ENCODE results near the gene ANO7.

The ANO7 gene

GRCh38 chr2:241188361-241189092 lies at the start of gene ANO7:
ANO7 (plus strand) TSS chr2:241188677; CDS start chr2:241190064, 1,387 bp downstream.
- no peak for DNase-seq (ENCODE audit: low read depth in 2 of 2)

GRCh38 chr2:241139531-241140444 lies 48.7 kb upstream of the ANO7 start:
- DNase-seq (ENCODE audit: low read depth in 2 of 2) = no peak

- no peak for DNase-seq (ENCODE audit: low read depth in 2 of 2)
Measured at GRCh38 chr2:241140445-241140840, 48.0 kb upstream of the ANO7 start.

- DNase-seq (ENCODE audit: low read depth in 2 of 2) = no peak
Measured at GRCh38 chr2:241141214-241141770, 47.2 kb upstream of the ANO7 start.

GRCh38 chr2:241142063-241142462 lies 46.4 kb upstream of the ANO7 start:
- DNase-seq (ENCODE audit: low read depth in 2 of 2) = no peak

- no peak for DNase-seq (ENCODE audit: low read depth in 2 of 2)
Measured at GRCh38 chr2:241142593-241142992, 45.9 kb upstream of the ANO7 start.

GRCh38 chr2:241146286-241146685 lies 42.2 kb upstream of the ANO7 start:
- no peak for DNase-seq (ENCODE audit: low read depth in 2 of 2)

GRCh38 chr2:241147336-241147735 lies 41.1 kb upstream of the ANO7 start:
- no peak for DNase-seq (ENCODE audit: low read depth in 2 of 2)

- DNase-seq (ENCODE audit: low read depth in 2 of 2) = no peak
Measured at GRCh38 chr2:241148239-241148638, 40.2 kb upstream of the ANO7 start.

- peak; percentile 91 to 94 for DNase-seq (ENCODE audit: low read depth in 2 of 2)
Measured at GRCh38 chr2:241148891-241149674, 39.4 kb upstream of the ANO7 start, which contains the start of gene PASK. PASK (minus strand) TSS chr2:241149472; CDS start chr2:241143032, 6,440 bp downstream.

- DNase-seq (ENCODE audit: low read depth in 2 of 2) = no peak
Measured at GRCh38 chr2:241149675-241149924, 38.9 kb upstream of the ANO7 start.

- peak; percentile 90 to 95 for DNase-seq (ENCODE audit: low read depth in 2 of 2)
Measured at GRCh38 chr2:241149925-241150659, 38.4 kb upstream of the ANO7 start, which contains the start of gene PPP1R7. PPP1R7 (plus strand) TSS chr2:241150467; CDS start chr2:241150496, 29 bp downstream.

GRCh38 chr2:241150660-241151530 lies 37.6 kb upstream of the ANO7 start:
- DNase-seq (ENCODE audit: low read depth in 2 of 2) = no peak

GRCh38 chr2:241151934-241152660 lies 36.4 kb upstream of the ANO7 start:
- no peak for DNase-seq (ENCODE audit: low read depth in 2 of 2)

- DNase-seq (ENCODE audit: low read depth in 2 of 2) = no peak
Measured at GRCh38 chr2:241153616-241154015, 34.9 kb upstream of the ANO7 start.

- peak in 1 of 2 donors; percentile 32 for DNase-seq (ENCODE audit: low read depth in 2 of 2)
Measured at GRCh38 chr2:241154915-241155314, 33.6 kb upstream of the ANO7 start.

GRCh38 chr2:241155936-241156335 lies 32.5 kb upstream of the ANO7 start:
- DNase-seq (ENCODE audit: low read depth in 2 of 2) = no peak

- no peak for DNase-seq (ENCODE audit: low read depth in 2 of 2)
Measured at GRCh38 chr2:241156971-241157441, 31.5 kb upstream of the ANO7 start.

- DNase-seq (ENCODE audit: low read depth in 2 of 2) = no peak
Measured at GRCh38 chr2:241157841-241158545, 30.5 kb upstream of the ANO7 start.

All from stimulated activated CD4-positive, alpha-beta T cell treated with anti-CD3 and anti-CD28 coated beads, Interleukin-4, amount 100 ng/mL, for 48 hours (primary cell).